ENCODE results near the gene MAPK9. TPM values are rescaled to one million over a fixed set of nuclear protein-coding genes. Genes with fewer than 3 reads are reported as not detected.
A peak's percentile ranks its signal among the peaks of the same experiment; 100 is the strongest.

The MAPK9 gene
- total RNA-seq: 10 to 100 TPM; 25.5 to 42.3 (median 36.5) TPM

DNA sequence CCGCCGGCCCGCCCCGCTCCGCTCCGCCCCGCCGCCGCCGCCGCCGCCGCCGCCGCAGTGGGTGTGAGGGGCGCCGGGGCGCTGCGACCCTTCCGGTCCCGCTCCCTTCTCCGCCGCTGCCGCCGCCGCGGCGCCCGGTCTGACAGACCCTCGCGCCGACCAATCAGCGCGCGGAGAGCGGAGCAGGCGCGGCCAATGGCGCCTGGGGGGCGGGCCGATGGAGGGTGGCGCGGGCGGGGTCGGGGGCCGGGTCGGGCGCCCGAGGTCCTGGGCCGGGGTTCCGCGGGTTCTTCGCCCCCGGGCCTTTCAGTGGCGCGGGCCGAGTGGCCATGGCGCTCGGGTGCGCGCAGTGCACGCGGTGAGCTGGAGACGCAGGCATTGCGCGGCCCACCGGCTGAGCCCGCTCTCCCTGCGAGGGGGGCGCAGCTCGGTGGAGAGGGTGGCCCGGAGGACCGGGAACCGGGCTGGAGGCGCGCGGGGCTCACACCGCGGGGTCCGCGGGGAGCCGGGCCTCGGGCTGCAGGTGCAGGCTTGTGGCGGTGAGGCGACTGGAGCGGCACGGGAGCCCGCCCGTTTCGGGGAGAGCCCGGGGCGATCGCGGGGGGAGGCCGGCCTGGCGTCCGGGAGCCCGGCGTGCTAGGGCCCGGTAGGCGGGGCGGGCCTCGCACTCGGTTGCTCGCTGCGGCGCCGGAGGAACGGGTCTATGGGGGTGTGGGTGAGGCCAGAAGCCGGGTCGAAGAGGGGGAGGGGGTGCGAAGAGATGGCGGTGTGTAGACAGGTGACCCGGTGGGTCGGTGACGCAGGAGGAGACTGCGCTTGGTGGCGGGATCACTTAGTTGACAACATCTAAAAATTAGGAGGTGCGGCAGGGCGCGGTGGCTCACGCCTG, at the start of gene MAPK9:
TSS of gene MAPK9 (minus strand) at position 141 of the 889 bp plus-strand sequence. CDS start 11,522 bp downstream, outside the sequence.
- peak; percentile 88 for DNase-seq
- Histone ChIP-seq H3K9me3 (no peaks in the 10 kb centered on the region), H3K36me3 (no peaks in the 10 kb centered on the region), H3K4me1 (peaks cover 11 to 34% (median 21%) of the 10 kb centered on the region in 4 donors), H3K4me3 (peak within 1 kb of the TSS; percentile 86 to 97 (median 93)), H3K27me3 (no peaks in the 10 kb centered on the region), H3K27ac (peak within 1 kb of the TSS; percentile 94 to 99 (median 96))
- TF ChIP-seq, protein P1, sequence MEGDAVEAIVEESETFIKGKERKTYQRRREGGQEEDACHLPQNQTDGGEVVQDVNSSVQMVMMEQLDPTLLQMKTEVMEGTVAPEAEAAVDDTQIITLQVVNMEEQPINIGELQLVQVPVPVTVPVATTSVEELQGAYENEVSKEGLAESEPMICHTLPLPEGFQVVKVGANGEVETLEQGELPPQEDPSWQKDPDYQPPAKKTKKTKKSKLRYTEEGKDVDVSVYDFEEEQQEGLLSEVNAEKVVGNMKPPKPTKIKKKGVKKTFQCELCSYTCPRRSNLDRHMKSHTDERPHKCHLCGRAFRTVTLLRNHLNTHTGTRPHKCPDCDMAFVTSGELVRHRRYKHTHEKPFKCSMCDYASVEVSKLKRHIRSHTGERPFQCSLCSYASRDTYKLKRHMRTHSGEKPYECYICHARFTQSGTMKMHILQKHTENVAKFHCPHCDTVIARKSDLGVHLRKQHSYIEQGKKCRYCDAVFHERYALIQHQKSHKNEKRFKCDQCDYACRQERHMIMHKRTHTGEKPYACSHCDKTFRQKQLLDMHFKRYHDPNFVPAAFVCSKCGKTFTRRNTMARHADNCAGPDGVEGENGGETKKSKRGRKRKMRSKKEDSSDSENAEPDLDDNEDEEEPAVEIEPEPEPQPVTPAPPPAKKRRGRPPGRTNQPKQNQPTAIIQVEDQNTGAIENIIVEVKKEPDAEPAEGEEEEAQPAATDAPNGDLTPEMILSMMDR (IDR thresholded peaks at IDR 0.05): no peak
- TF ChIP-seq POLR2AphosphoS5 (IDR thresholded peaks at IDR 0.05) (peak in 2 of 3 donors; percentile 59 to 68), POLR2A (IDR thresholded peaks at IDR 0.05) (peak; percentile 48)
- 1% methylated on average over 64 of the region's 122 CpGs; no CpG with 5 or more reads in 1 of the 2 donors for WGBS, 2 donors (ENCODE audit: low coverage in 1 of 2)
- intact Hi-C loops (cut with DNase I; ENCODE audit: low total_unique reads) (no loop called here), in situ Hi-C loops (cut with MboI; ENCODE audit: low pct_ligation_motif_present in 1 of 4, low pct_unique_long_range_greater_than_20kb in 1 of 4, low sequenced_read_pairs in 3 of 4) (loop anchor here in 1 of 4 donors (25.0 kb wide), 1 partner anchor 195 kb away; the partner anchor contains the start of gene CNOT6)

- Histone ChIP-seq H3K27ac (no peak overlapping the region), H3K9me3 (no peaks in the 10 kb centered on the region), H3K4me1 (peaks cover 0 to 9% (median 2%) of the 10 kb centered on the region in 4 donors), H3K4me3 (no peak overlapping the region), H3K36me3 (no peaks in the 10 kb centered on the region), H3K27me3 (peaks cover 4% of the 10 kb centered on the region)
- intact Hi-C loops (cut with DNase I; ENCODE audit: low total_unique reads) (no loop called here), in situ Hi-C loops (cut with MboI; ENCODE audit: low pct_ligation_motif_present in 1 of 4, low pct_unique_long_range_greater_than_20kb in 1 of 4, low sequenced_read_pairs in 3 of 4) (no loop called here)
- no peak for DNase-seq
- TF ChIP-seq EP300 (IDR thresholded peaks at IDR 0.05; ENCODE audit: low read depth) (no peak), POLR2A (IDR thresholded peaks at IDR 0.05) (no peak), POLR2AphosphoS5 (IDR thresholded peaks at IDR 0.05) (no peak)
- TF ChIP-seq, protein P1 (IDR thresholded peaks at IDR 0.05): no peak
- WGBS, 2 donors (ENCODE audit: low coverage in 1 of 2): 64 to 89% methylated on average over 4 to 8 of the region's 8 CpGs
These were observed 49.7 kb upstream of the MAPK9 start for GRCh38 chr5:180341595-180341994.

DNA sequence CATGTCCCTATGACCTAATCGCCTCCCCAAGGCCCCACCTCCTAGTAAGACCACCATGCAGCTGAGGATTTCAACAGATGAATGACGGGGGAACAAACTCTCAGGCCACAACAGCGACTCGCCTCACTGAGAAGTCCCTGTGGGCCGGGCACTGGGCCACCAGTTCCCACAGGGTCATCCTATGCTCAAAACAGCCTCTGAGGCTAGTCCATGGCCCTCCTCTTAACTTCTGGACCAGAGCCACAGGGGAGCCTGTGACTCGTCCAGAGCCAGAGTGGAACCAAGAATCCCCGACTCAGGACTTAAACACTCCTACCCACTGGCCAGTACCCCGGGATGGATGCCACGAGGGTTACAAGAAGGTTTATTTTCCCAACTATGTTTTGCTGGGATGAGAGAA, 49.0 kb upstream of the MAPK9 start:
- Histone ChIP-seq H3K4me1 (peaks cover 0 to 9% (median 2%) of the 10 kb centered on the region in 4 donors), H3K9me3 (no peaks in the 10 kb centered on the region), H3K27me3 (peaks cover 4% of the 10 kb centered on the region), H3K36me3 (no peaks in the 10 kb centered on the region), H3K27ac (no peak overlapping the region), H3K4me3 (no peak overlapping the region)
- TF ChIP-seq, protein P1 (IDR thresholded peaks at IDR 0.05): no peak
- no peak for TF ChIP-seq POLR2AphosphoS5 (IDR thresholded peaks at IDR 0.05)
- no peak for TF ChIP-seq POLR2A (IDR thresholded peaks at IDR 0.05)
- TF ChIP-seq EP300 (IDR thresholded peaks at IDR 0.05; ENCODE audit: low read depth): no peak
- DNase-seq: no peak
- WGBS, 2 donors (ENCODE audit: low coverage in 1 of 2): 85% methylated on average over 9 of the region's 9 CpGs; no CpG with 5 or more reads in 1 of the 2 donors
- in situ Hi-C loops (cut with MboI; ENCODE audit: low pct_ligation_motif_present in 1 of 4, low pct_unique_long_range_greater_than_20kb in 1 of 4, low sequenced_read_pairs in 3 of 4) (no loop called here), intact Hi-C loops (cut with DNase I; ENCODE audit: low total_unique reads) (no loop called here)

GRCh38 chr5:180339583-180340183, 47.8 kb upstream of the MAPK9 start:
- H3K9me3 ChIP-seq: no peaks in the 10 kb centered on the region
- no peak overlapping the region for H3K27ac ChIP-seq
- WGBS, 2 donors (ENCODE audit: low coverage in 1 of 2): 77 to 83% methylated on average over 1 to 7 of the region's 7 CpGs
- in situ Hi-C loops (cut with MboI; ENCODE audit: low pct_ligation_motif_present in 1 of 4, low pct_unique_long_range_greater_than_20kb in 1 of 4, low sequenced_read_pairs in 3 of 4) (no loop called here), intact Hi-C loops (cut with DNase I; ENCODE audit: low total_unique reads) (no loop called here)
- peaks cover 0 to 9% (median 2%) of the 10 kb centered on the region in 4 donors for H3K4me1 ChIP-seq
- TF ChIP-seq POLR2AphosphoS5 (IDR thresholded peaks at IDR 0.05) (no peak), POLR2A (IDR thresholded peaks at IDR 0.05) (no peak), EP300 (IDR thresholded peaks at IDR 0.05; ENCODE audit: low read depth) (no peak)
- TF ChIP-seq, protein P1 (IDR thresholded peaks at IDR 0.05): no peak
- H3K36me3 ChIP-seq: no peaks in the 10 kb centered on the region
- DNase-seq: no peak
- peaks cover 4% of the 10 kb centered on the region for H3K27me3 ChIP-seq
- no peak overlapping the region for H3K4me3 ChIP-seq

Measured in transverse colon (tissue), 4 donors.